SK-N-SH treated with all-trans-retinoic acid at 6 μM for 48 hours (cell line): Measurements from ENCODE around the gene STIL.

Experiments used
- ARNTL ChIP-seq: fragments of 450-650 bp; formaldehyde crosslinking; IDR thresholded peaks from 2 replicates; pipeline ENCODE4 v1.5.0; 2020; ENCODE audit warnings: low read depth, mild to moderate bottlenecking, moderate library complexity, borderline replicate concordance
- ESRRG ChIP-seq: fragments of 250-450 bp; sonication (Bioruptor Pico); IDR thresholded peaks from 2 replicates; pipeline ENCODE4 v1.6.1; 2021; ENCODE audit warnings: mild to moderate bottlenecking
- GLIS3 ChIP-seq: fragments of 250-450 bp; sonication (Bioruptor Pico); IDR thresholded peaks from 2 replicates; pipeline ENCODE4 v1.5.0; 2020; ENCODE audit warnings: mild to moderate bottlenecking, moderate library complexity
- ISL1 ChIP-seq: fragments of 250-450 bp; sonication (Bioruptor Pico); IDR thresholded peaks from 2 replicates; pipeline ENCODE4 v2.1.2; 2022; ENCODE audit warnings: mild to moderate bottlenecking, moderate library complexity
- PPARA ChIP-seq: fragments of 250-450 bp; sonication (Bioruptor Pico); IDR thresholded peaks from 2 replicates; pipeline ENCODE4 v1.5.0; 2020; ENCODE audit warnings: mild to moderate bottlenecking, borderline replicate concordance
- RARB ChIP-seq: fragments of 250-450 bp; sonication (Bioruptor Pico); IDR thresholded peaks from 2 replicates; pipeline ENCODE4 v1.8.0; 2021; ENCODE audit warnings: mild to moderate bottlenecking, moderate library complexity
- SNAI2 ChIP-seq: fragments of 250-450 bp; sonication (Bioruptor Pico); IDR thresholded peaks from 2 replicates; pipeline ENCODE4 v1.5.0; 2020; ENCODE audit warnings: mild to moderate bottlenecking, moderate library complexity
- TOX ChIP-seq: fragments of 250-450 bp; sonication (Bioruptor Pico); IDR thresholded peaks from 2 replicates; pipeline ENCODE4 v1.8.0; 2021; ENCODE audit warnings: mild to moderate bottlenecking, moderate library complexity, borderline replicate concordance
- ZC3H10 ChIP-seq: fragments of 250-450 bp; sonication (Bioruptor Pico); IDR thresholded peaks from 2 replicates; pipeline ENCODE4 v1.5.1; 2021; ENCODE audit warnings: mild to moderate bottlenecking, moderate library complexity
- ZFP3 ChIP-seq: fragments of 250-450 bp; sonication (Bioruptor Pico); IDR thresholded peaks from 2 replicates; pipeline ENCODE4 v1.5.0; 2020; ENCODE audit warnings: mild to moderate bottlenecking, moderate library complexity
- ZNF565 ChIP-seq: fragments of 450-650 bp; formaldehyde crosslinking; conservative IDR thresholded peaks from 2 replicates; pipeline ENCODE4 v1.5.0; 2020; ENCODE audit warnings: low read depth, mild to moderate bottlenecking, moderate library complexity
- TF ChIP-seq, protein P1 (sequence below): fragments of 250-450 bp; sonication (Bioruptor Pico); IDR thresholded peaks from 2 replicates; pipeline ENCODE4 v1.8.0; 2020; ENCODE audit warnings: mild to moderate bottlenecking, moderate library complexity, borderline replicate concordance
- TF ChIP-seq, protein P2 (sequence below): fragments of 250-450 bp; sonication (Bioruptor Pico); IDR thresholded peaks from 2 replicates; pipeline ENCODE4 v1.5.1; 2020; ENCODE audit warnings: low read depth, mild to moderate bottlenecking, moderate library complexity

DNA sequence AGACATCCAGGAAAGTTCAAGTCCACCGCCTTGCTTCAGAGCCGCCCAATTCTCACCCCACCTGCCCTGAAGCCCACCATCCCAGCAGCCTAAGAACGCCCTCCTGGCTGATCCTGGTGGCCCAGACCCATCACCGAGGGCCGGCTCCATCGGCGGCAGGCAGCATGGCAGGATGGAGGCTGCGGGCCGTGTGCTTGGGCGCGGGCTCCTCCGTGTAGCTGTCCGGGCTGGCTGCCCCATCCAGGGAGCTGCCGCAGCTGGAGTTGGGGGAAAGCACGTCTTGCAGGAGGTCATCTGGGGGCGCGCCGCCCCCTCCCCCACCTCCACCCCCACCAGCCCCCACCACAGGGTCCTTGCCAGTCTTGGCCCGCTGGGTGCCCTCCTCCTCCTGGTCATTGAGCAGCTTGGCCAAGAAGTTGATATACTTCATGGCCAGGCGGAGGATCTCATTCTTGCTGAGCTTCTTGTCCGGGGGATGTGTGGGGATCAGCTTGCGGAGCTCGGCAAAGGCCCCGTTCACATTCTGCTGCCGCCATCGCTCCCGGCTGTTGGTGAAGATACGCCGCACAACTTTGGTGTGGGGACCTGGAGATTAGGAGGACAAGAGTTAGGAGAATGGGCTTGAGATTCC, 94.2 kb downstream of the STIL start:
- TF ChIP-seq, protein P1, sequence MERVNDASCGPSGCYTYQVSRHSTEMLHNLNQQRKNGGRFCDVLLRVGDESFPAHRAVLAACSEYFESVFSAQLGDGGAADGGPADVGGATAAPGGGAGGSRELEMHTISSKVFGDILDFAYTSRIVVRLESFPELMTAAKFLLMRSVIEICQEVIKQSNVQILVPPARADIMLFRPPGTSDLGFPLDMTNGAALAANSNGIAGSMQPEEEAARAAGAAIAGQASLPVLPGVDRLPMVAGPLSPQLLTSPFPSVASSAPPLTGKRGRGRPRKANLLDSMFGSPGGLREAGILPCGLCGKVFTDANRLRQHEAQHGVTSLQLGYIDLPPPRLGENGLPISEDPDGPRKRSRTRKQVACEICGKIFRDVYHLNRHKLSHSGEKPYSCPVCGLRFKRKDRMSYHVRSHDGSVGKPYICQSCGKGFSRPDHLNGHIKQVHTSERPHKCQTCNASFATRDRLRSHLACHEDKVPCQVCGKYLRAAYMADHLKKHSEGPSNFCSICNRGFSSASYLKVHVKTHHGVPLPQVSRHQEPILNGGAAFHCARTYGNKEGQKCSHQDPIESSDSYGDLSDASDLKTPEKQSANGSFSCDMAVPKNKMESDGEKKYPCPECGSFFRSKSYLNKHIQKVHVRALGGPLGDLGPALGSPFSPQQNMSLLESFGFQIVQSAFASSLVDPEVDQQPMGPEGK (CRISPR knock-in tag), result no peak
- TF ChIP-seq SNAI2 (CRISPR knock-in tag), result no peak
- TF ChIP-seq RARB (CRISPR knock-in tag), result no peak
- TF ChIP-seq, protein P2, sequence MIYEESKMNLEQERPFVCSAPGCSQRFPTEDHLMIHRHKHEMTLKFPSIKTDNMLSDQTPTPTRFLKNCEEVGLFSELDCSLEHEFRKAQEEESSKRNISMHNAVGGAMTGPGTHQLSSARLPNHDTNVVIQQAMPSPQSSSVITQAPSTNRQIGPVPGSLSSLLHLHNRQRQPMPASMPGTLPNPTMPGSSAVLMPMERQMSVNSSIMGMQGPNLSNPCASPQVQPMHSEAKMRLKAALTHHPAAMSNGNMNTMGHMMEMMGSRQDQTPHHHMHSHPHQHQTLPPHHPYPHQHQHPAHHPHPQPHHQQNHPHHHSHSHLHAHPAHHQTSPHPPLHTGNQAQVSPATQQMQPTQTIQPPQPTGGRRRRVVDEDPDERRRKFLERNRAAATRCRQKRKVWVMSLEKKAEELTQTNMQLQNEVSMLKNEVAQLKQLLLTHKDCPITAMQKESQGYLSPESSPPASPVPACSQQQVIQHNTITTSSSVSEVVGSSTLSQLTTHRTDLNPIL (CRISPR knock-in tag), result no peak
- TF ChIP-seq ISL1, result no peak
- TF ChIP-seq ZC3H10 (CRISPR knock-in tag), result no peak
- no peak for TF ChIP-seq GLIS3 (CRISPR knock-in tag)
- no peak for TF ChIP-seq PPARA
- TF ChIP-seq ZNF565 (CRISPR knock-in tag), result no peak
- no peak for TF ChIP-seq ARNTL (CRISPR knock-in tag)
- no peak for TF ChIP-seq TOX (CRISPR knock-in tag)
- TF ChIP-seq ZFP3, result no peak
- no peak for TF ChIP-seq ESRRG (CRISPR knock-in tag)
